Fibroblast of gingiva (primary cell): ENCODE results near the gene TNIP2.

Experiments used
- DNase-seq: peaks from one replicate; pipeline ENCODE4 v3.0.0-alpha.2; 2011; ENCODE audit warnings: low read depth

The TNIP2 gene

DNA sequence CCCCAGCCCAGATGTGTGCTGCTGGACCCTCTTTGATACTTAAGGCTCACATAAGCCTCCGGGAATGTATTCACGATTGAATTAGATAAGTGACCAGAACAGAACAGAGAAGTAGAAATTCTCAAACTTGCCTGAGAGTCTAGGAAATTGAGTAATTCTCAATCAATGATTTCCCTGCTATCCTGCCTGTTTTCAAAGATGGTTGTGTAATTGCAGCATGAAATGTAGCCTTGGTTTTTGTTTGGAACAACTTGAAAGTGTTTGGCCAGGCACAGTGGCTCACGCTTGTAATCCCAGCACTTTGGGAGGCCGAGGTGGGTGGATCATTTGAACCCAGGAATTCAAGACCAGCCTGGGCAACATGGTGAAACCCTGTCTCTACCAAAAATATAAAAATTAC, 41.2 kb downstream of the TNIP2 start:
- DNase-seq = no peak

DNA sequence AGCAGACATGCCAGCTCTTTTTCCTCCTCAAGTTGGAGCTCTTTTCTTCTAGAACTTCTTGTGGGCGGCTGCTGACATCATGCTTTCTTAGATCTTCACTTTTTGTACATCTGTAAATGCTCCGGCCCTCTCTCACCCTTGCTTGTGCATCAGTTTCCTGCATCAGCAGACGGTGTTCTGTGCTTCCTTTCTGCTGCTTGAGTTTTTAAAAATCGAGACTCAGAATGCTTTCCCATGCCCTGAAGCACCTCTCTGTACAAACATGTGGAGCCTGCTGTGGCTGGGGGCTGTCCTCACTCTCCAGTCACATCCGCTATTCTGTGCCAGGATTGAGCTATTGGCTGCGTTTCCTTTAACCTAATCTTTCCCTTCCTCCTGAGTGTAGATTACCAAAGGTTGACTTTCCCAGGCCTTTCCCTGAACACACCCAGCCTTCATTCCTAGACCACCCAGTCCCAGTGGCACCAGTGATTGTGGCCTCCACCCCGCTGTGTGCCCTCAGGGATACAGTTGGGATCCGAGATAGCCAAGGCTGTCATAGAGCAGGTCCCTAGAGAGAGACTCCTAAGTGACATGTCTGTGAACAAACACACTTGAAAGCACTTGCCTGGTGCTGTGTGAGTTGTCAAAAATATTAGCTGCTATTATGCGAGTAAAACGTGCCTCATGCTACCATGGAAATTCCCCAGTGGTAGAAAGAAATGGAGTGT, 41.9 kb downstream of the TNIP2 start:
- no peak for DNase-seq

DNA sequence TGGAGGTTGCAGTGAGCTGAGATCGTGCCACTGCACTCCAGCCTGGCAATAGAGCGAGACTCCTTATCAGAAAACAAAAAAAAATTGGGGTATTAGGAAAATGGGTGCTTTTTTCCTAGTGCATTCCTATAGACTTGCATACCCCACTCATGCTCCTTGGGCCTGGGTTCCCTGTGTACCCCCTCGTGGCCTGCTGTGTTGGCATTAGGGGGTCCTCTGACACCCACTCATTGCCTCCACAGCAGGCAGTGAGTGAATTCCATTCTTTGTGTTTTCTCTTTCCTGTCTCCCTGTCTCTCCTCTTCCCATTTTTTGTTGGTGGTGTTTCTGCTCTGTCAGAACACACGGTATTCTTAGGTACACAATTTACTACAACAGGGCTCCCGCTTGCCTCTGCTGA, 42.8 kb downstream of the TNIP2 start:
- DNase-seq = no peak

DNA sequence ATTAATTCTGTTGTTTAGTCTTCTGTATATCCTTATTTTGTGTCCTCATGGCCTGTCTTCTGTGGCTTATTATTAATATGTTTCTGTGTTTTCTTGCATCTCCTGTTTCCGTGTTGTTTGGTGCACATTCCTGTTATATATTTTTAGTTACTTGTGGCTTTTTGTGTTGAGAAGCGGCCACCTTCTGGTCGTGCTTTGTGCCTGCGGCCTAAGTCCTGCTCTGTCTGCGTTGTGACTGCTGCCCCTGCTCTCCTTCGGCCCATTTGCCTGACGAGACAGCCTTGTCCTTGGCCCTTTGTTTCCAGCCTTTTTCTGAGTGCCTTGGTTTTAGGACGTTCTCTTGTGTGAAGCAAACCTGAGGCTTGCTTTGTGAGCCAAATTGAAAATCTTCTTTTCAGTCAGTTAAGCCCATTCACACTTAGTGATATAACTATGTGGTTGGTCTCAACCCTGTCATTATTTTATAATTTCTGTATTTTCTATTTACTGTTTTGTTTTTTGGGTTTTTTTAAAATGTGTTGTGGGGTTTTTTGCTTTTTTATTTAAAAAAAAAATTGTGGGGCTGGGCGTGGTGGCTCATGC, 43.8 kb downstream of the TNIP2 start:
- no peak for DNase-seq

DNA sequence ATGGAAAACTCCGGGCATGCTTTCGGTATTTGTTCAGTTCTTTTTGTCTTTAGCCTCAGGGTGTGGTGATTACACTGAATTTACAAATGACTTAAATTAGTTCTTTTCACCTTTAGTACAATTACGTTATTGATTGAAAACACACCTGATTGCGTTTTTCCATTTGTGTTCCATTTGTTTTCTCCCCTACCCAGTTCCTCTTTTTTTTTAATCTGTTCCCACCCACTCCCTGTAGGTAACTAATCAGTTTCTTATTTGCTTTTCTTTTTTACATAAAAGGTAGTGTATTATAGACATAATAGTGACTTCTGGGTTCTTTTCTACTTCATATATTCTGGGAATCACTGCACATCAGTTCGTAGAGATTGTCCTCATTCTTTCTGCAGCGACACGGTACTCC, 53.4 kb downstream of the TNIP2 start:
- DNase-seq = no peak

DNA sequence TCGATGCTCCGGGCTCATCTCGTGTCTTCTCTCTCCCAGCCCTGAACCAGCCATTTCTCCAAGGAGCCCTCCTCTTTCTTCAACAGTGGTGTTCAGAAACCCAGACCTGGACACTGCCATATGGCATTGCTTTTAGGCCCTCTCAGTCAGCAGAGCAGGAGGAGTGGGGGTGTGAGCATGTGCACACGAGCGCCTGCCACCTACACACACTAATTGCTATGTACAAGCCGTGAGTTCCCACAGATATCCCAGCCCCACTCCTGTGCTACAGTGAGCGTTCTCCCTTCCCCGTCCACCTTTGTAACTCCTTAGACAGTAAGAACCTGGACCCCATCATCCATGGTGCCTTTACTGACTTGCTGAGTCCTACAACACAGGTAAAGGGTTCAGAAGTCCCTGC, 53.8 kb downstream of the TNIP2 start:
- no peak for DNase-seq

DNA sequence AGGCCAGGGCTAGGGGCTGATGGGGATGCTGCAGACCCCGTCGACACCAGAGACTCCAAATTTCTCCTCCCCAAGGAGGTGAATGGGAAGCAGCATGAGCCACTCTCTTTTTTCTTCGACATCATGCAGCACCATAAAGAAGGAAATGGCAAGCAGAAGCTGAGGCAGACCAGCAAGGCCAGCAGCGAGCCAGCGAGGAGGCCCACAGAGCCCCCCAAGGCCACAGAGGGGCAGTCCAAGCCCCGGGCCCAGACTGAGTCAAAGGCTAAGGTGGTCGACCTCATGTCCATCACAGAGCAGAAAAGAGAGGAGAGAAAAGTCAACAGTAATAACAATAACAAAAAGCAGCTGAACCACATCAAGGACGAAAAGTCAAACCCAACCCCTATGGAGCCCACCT, 56.1 kb downstream of the TNIP2 start:
- DNase-seq = no peak

DNA sequence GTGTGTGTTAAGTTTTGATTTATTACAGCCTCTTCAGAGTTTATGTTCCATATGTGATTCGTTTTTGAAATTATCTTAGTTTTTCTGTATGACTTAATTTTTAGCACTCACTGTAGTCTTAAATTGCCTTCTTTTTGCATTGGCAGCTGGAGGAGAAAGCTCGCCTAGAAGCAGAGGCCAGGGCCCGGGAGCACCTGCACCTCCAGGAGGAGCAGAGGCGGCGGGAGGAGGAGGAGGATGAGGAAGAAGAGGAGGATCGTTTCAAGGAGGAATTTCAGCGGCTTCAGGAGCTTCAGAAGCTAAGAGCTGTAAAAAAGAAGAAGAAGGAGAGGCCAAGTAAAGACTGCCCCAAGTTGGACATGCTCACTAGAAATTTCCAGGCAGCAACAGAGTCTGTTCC, 56.6 kb downstream of the TNIP2 start:
- DNase-seq = no peak

DNA sequence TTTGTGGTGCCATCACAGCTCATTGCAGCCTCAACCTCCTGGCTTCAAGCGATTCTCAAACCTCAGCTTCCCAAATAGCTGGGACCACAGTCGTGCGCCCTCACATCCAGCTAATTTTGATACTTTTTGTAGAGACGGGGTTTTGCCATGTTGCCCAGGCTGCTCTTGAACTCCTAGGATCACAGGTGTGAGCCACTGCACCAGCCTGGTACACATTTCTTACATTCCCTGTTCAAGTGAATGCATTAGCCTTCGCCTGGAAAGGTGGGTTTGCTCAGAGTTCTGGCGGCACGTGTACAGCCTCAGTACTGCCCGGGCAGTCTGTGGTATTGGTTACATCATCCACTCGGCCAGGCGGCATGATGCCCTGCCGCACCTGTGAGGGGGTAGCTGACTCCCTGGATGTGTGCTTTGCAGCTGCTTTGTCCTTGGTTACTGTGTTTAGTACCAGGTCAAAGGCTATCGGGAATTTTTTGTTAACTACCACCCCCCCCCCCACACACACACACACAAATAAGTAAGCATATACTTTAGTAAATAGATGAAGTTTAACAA, 57.1 kb downstream of the TNIP2 start:
- no peak for DNase-seq

DNA sequence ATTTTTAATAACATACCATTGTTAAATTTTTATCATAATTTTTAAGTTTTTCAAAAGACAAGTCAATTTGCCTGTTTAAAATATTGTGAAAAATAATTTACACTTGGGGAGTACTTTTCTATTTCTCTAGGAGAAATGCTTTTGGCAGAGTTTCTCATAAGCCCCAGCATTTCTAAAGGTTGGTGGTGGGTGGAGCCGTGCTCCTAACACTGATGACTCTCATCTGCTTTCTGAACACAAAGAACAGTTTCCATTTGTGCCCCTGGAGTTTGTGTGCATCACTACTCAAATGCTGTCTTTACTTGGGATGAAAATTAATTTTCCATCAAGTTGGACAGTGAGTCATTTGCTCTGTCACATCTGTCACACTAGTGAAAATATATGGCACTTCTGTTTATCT, 57.6 kb downstream of the TNIP2 start:
- DNase-seq = no peak

DNA sequence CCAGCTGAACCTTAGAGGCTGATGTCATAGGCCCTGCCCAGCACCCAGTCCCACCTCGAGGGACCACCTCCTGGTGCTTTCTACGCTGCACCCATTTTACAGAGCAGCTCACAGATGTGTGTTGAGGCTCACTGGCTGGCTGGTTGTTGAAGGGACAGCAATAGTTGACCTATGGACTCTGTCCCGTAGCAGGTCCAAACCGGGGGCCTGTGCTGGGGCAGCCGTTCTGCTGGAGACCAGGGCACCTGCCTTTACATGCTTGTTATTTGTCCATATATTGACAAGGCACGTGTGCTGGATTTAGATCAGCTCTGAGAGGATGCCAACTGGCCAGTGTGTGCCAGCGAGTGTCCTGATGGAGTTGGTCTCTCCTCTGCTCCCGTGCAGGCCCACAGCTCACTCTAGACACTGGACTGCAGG, 58.1 kb downstream of the TNIP2 start:
- DNase-seq = no peak

DNA sequence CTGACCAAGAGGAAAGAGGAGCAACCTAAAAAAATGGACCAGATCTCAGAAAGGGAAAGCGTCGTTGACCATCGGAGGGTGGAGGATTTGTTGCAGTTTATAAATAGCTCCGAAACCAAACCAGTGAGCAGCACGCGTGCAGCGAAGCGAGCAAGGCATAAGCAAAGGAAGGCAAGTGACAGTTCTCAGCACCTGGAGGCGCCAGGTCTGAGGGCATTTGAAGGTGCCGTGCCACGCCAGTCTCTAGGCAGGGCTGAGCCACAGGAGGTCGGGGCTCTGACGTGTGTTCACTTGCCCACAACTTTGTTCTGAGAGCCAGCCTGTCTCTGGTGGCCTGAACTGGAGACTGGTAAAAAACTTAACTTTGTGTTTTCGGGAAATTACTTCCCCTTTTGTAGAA, 59.7 kb downstream of the TNIP2 start:
- DNase-seq = no peak

DNA sequence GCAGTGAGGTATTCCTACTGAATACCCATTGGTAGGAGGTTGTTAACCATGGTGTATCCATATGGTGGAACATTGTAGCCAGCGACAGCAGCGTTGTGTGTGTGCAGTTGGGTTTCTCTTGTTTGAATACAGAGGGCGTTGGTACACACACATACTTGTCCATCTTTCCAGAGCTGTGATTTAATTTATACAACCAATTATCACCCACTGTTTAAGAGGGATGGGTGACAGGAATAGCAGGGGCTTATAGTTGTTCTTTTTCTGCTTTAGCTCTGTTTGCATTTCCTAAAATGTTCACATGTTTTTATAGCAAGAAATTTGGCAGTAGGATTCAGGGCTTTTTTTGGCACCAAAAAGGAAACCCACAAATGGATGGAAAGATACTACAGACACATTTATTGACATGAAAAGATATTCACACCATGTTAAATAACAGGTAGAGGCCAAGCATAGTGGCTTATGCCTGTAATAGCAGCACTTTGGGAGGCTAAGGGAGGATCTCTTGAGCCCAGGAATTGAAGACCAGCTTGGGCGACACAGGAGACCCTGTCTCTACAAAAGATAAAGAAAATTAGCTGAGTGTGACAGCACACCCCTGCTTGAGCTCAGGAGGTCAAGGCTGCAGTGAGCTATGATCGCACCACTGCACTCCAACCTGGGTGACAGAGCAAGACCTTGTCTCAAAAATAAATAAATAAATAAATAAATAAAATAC, 60.6 kb downstream of the TNIP2 start:
- no peak for DNase-seq

DNA sequence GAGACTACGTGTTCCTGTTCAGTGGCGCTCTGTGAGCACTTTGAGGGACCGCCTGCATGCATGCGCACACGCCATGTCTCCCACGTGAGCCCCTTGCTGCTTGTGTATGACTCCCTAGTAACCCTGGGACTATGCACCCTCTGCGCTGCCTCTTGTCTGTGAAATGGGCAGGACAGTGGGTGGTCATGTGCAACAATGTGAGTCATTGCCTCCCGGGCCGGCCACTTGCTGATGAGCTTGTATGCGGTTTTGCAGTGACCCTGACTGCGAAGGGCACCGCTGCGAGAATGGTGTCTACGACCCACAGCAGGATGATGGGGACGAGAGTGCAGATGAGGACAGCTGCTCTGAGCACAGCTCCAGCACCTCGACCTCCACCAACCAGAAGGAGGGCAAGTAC, 61.4 kb downstream of the TNIP2 start:
- DNase-seq = no peak

DNA sequence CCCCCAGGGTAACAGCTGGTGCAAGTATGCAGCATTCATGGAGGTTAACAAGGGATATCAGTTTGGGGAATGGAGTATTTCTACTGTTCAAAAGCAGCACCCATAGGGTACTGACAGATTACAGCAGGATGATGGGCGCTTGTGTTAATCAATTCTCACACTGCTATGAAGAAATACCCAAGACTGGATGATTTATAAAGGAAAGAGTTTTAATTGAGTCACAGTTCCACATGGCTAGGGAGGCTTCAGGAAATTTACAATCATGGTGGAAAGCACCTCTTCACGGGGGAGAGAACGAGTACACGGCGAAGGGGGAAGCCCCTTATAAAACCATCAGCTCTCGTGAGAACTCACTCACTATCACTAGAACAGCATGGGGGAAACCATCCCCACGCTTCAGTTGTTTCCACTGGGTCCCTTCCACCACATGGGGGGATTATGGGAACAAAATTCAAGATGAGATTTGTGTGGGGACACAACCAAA, 64.1 kb downstream of the TNIP2 start:
- no peak for DNase-seq
